H4 (cell line): ENCODE data around the gene COPB1. TPM values are rescaled to one million over a fixed set of nuclear protein-coding genes. Genes with fewer than 3 reads are reported as not detected.

ENCODE experiments used
- DNase-seq: peaks from one replicate; pipeline ENCODE4 v3.0.0-alpha.2; 2015; ENCODE audit warnings: low spot score
- total RNA-seq: library from RNA; depleted of rRNA; stranded (reverse); fragments of >200 nt; shearing (Covaris generic); gene quantifications from 2 replicates; pipeline ENCODE4 v1.2.3, GENCODE V29; 2014; rRNA removed

Gene COPB1
- total RNA-seq, 1 experiment from 2014 or later = 353 TPM

DNA sequence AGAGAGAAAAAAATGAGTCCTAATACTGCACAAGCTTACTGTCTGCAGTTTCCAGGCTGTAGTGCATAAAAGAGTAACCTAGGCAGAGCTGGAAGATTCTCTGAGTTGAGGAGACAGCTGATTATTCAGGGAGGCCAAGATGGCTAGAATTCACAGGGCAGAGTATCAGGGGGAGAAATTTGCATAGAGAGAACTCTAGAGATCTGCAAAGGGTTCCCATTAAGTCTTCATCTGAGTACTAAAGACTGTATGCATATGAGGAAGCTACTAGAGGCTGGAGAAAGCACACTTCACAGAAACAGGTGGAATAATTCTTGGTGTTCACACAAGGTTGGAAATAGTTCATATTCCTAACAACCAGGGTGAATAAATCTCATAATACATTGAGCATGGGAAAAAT, 74.0 kb downstream of the COPB1 start:
- no peak for DNase-seq

DNA sequence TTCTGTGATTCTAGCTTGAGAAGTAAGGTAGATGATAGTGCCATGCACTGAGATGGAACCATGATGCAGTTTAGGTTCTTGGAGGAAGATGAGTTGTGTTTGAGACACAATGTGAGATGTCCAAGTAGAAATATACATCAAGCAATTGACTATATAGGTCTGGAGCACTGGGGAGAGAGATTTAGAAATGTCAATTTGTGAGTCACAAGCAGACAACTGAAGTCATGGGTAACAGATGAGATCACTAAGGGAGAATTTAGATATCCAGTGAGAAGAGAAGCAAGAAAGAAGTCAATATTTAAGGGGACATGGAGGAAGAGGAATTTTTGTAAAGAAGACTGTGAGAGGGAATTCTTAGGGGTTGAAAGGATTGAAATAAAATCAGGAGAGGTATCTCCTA, 75.5 kb downstream of the COPB1 start:
- DNase-seq = no peak

DNA sequence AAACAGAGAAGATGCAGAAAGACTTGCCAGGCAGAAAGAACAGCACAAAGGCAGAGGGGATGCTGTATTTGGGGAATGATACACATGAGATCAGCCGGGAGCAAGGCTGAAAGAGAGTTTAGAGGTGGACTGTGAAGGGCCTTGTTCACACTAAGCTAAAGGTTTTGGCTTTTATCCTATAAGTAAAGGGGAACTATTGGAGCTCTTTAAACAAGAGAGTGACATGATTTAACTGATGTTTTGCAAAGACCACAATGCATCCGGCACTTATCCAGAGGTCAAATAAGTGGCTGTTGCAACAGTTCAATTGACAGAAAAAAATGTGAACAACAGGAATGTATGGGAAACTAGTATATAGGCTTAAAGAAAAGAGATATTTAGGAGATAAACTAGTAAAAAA, 76.0 kb downstream of the COPB1 start:
- no peak for DNase-seq

DNA sequence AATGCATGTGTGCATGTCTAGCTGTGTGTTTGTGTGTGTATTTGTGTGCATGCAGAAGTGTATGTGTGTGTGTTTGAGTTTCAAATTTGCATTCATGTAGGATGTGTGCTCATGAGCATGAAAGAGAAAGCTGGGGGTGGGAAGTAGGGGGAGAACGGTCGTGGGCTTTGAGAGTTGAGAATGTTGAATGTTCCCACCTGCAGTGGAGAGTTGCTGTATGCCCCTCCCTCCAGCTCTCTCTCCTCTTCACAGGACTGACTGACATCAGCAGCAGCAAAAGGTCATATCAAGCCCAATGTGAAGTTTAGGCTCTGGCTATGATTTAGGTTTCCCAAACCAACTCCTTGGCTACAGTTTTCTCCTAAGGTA, 76.8 kb downstream of the COPB1 start:
- DNase-seq = no peak

DNA sequence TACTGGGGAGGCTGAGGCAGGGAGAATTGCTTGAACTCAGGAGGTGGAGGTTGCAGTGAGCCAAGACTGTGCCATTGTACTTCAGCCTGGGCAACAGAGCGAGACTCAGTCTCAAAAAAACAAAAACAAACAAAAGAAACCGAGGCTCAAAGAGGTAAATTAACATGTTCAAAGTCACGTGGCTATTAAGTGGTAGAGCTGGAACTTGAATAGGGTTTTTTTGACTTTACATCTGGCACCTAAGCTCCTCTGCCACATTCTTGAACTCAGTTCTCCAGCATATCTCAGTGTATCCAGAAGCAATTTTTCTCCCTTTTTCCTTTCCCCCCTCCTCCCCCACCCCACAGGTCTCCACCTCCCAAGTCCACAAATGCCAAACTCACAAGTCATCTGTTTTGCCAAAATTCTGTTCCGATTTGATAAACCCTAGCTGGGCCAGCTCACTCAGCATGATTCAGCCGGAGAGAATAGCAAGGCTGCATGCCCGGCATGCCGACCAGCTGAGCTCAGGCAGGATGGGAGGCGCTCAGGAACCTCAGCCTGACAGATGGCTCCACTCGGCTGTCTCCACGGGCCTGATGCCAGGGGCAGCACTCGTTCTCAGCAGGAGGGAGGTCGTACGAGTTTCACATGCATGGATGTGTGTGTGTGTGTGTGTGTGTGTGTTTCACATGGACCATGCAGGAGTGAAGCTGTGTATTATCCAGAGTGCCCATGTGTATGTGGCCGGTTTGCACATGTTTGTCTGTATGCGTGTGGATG, 77.4 kb downstream of the COPB1 start:
- peak; percentile 97 for DNase-seq

DNA sequence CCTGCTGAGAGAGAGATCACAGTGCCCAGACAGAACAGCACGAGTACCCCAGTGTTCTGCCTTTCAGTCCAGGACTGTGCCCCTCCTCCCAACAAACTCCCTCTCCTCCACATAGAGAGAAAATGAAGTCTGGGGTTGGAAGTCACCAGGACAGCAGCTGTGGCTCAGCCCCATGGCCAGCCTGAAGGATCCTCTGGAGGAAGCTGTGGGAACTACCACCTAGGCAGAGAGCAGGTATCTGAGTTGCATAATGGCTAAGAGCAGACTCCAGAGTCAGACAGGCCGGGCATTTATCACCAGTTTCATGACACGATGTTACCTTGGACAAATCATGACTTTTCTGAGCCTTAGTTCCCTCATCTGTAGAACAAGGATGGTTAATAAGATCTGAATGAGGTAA, 79.4 kb downstream of the COPB1 start:
- DNase-seq = no peak

DNA sequence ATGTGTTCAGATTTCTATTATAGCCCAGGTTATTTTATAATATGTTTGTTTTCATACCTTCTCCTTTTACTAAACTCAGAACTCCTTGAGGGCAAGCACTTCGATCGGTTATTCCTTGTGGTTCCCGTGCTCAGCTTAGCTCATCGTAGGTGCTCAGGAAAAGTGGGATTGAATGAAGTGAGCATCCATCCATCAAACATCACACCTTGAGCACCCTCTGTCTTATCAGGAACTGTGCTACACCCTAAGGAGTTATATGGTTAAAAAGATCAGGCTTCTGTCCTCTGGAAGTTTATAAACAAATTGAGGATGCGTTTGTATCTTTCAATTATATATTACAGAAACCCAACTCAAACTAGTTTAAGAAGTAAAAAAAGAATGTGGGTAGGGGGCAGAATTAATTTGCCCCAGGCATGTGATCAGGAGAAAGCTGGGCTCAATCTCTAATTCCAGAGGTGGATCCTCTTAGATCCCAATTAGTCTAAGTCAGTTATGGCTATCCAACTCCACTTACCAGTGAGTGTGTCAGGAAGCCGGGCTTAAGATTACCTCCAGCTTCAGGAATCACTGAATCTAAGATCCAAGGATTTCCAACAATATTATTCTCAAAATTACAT, 80.7 kb downstream of the COPB1 start:
- peak; percentile 49 for DNase-seq

DNA sequence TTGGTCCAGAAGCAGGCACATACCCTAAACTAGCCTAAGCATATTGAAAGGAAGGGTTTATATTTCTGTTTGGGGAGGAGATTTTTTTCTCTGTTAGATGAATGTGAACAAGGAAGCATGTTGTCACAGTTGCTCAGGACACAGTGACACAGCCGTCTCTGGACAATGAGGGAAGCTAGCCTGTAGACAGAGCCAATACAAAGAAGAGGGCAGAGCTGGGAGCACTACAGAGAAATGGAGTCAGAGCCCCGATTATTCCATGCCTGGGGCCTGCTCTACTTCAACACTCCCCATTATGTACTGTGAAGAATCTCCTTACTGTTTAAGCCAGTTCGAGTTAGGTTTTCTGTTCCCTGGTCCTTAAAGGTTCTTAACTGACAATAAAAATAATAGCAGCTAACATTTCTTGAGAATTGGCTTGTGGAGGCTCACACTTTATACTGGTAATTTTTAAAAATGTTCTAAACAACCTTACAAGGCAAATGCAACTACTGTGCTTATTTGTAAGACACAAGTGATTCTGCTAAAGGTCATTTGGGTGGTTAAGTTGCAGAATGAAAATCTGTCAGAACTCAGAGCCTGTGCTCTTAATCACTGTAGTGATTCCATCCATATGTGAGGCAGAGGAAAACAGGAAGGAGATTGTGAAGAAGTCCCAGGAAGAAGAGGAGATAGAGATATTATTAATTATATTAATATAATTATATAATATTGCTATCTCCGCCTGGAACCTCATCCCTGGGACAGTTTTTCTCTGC, 81.8 kb downstream of the COPB1 start:
- DNase-seq = no peak

DNA sequence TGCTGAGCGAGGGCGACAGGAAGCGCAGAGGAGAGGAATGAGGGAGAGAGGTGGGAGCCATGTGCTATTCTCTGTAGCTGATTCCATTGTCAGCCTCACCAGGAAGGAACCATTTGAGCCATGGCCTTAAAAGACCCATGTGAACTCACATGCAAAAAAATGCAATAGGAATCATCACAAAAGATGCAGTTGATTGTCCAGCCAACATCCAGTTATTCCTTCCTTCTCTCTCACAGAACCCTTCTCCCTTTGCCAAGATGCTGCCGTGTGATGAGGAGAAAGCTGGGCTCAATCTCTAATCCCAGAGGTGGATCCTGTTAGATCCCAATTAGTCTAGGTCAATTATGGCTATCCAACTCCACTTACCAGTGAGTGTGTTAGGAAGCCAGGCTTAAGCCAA, 82.4 kb downstream of the COPB1 start:
- DNase-seq = no peak

DNA sequence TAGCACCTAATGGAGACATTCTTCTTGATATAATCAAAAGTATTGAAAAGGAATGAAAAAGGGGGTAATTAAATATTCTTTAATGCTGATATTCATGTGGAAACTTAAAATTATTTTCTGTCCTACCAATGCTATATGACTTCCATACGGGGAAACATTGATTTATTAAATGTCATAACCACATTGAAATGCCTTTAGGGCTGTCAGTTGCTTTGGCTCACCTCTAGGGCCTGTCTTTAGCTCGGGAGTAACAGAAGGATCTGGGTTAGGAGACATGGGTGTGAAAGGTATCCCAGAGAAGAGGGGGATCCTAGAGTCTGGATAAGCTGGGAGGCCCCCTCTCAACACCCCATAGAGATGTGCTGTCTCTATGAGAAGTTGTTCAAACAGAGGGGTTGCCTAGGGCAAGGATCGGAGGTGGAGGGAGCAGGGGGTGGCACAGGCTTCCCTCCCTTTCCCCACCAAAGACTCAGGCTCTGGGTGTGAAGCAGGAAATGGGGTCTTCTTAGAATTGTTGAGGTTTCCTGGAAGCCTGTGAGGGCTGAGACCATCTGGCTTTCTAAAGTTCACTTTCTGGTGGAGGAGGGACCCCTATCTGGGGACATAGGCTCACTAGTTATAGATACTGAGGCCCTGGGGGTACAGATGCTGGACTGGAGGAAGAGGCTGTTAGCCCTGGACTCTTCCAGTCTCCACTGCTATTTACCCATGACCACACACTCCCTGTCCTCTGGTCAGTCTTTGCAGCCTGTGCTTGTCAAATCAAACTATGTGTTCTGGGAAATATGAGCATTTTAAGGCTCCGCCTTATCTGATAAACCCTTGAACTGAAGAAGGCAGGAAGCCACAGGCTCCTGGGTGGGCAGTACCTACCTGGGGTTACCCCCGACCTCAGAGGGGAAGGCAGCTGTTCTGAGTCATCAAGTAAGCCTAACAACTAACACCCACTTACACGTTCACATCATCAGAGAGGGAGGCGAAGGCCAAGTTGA, 84.8 kb downstream of the COPB1 start:
- no peak for DNase-seq

DNA sequence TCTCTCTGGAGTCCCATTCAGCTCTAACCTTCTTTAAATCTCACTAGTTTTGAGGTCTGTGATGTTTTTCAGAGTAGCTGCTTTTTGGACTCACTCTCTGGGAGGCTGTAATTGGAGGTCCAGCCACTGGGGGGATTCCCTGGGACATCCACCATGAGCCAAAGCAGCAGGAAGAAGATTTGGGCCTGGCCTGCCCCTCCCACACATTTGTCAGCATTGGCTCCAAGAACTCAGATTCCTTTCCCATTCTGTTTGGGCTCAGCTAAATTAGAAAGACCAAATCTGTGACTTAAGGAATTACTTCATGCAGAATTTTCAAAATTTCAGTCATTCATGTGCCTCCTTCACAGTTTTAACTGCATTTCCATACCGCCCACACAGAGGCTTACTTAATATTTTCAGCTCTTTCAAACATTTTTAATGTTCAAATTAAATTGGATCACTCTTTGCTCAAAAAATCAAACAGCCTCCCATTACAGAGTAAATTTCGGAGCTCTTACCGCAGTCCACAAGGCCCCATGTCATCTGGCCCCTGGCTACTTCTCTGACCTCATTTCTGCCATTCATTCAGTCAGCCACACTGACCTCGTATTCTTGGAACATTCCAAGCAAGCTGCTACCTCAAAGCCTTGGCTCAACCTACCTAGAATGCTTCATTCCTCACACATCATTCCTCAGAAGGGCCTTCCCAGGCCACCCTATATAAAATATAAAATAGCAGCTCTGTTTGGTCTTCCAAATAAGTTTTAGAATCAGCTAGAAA, 86.1 kb downstream of the COPB1 start:
- DNase-seq = no peak

DNA sequence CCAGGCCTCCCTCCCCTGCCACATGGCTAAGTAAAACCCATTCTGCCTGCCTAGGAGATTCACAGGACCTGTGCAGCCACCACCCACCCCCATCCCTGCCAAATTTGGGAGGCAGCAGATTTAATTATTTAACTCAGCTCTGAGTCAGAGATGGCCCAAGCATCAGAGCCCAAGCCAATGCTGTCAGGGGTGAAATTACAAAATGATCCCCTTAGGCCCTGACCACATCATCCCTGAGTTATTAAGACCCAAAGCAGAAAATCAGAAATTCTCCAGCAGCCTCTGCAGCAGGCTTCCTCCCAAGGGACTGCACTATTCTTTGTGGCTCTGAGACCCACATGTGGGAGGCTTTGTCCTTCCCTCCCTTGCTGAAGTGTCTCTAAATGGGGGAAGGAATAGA, 87.8 kb downstream of the COPB1 start:
- peak; percentile 59 for DNase-seq

DNA sequence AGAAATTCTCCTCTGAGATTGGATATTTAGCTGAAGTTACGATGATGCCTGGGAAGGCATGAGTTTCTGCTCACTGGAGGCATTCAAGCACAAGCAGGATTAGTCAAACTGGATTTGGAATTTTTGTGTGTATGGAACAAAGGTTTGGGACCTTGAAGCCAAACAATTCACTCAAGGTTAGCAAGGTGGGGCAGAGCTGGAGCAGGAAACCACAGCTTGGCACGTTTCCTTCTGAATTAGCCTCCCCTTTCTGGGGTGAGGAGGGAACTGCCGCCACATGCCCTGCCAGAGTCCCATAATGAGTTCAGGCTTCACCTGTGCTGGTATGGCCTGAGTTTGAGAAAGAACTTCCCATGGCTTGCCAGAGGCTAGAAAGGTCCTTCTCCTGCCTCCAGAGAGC, 89.7 kb downstream of the COPB1 start:
- DNase-seq = no peak

DNA sequence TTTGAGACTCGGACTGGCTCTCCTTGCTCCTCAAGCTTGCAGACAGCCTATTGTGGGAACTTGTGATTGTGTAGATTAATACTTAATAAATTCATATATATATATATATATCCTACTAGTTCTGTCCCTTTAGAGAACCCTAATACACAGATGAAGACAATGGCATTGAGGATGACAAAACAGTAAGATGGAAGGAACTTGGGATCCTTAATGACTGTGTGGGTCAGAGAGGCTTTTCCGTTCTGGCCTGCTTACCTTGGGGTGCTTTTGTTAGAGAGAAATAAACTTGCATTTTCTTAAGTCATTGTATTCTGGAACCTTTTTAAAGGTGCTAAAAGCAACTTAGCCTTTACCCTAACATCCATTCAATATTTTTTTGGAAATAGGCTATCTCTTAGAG, 91.0 kb downstream of the COPB1 start:
- DNase-seq = no peak

Other genes with a start within 250 kb of the COPB1 start
- 48.0 and 69.9 TPM in 2 replicates for gene RRAS2, start 140.6 kb downstream of the COPB1 start, total RNA-seq
- gene PSMA1, start 20.6 kb upstream of the COPB1 start, total RNA-seq = 566 and 642 TPM in 2 replicates
- 4.8 and 6.2 TPM in 2 replicates for gene PDE3B, start 144.0 kb upstream of the COPB1 start, total RNA-seq